HepG2 (cell line): Measurements from ENCODE around the gene HECTD4.
"Not testable (repeated sequence)": the region's sequence is repeated elsewhere in the genome, so short reads cannot be mapped to it uniquely, and the experiment has no call there.

Source experiments
- AGO1 ChIP-seq: fragments of 200-400 bp; formaldehyde crosslinking; IDR thresholded peaks from 2 replicates; pipeline ENCODE4 v1.6.1; 2017; ENCODE audit warnings: mild to moderate bottlenecking, low read depth, low read length, moderate library complexity; ENCODE audit not compliant: poor library complexity, severe bottlenecking
- ATF7 ChIP-seq, 2 experiments: fragments of 450-650 bp in 1 of 2; sonication (generic) in 1 of 2; formaldehyde crosslinking in 1 of 2; IDR thresholded peaks; 2 replicates each; pipeline versions ENCODE4 v1.4.0 to v1.6.1; 2016 to 2020; ENCODE audit warnings: antibody characterized with exemption in 1 of 2, mild to moderate bottlenecking in 1 of 2, missing genetic modification reagents in 1 of 2
- CBFB ChIP-seq: sonication (generic); formaldehyde crosslinking; IDR thresholded peaks from 2 replicates; pipeline ENCODE4 v1.4.0; 2020; ENCODE audit warnings: missing genetic modification reagents
- CHD2 ChIP-seq: IDR thresholded peaks from 2 replicates; pipeline ENCODE4 v1.6.1; 2011; ENCODE audit warnings: low read depth, low read length, improper control_type of control experiment
- CTCF ChIP-seq: sonication (generic); formaldehyde crosslinking; IDR thresholded peaks from 2 replicates; pipeline ENCODE4 v1.5.0; 2020; ENCODE audit warnings: mild to moderate bottlenecking, missing genetic modification reagents, moderate library complexity
- HDAC2 ChIP-seq: sonication (generic); formaldehyde crosslinking; IDR thresholded peaks from 2 replicates; pipeline ENCODE4 v1.4.0; 2020; ENCODE audit warnings: missing genetic modification reagents
- HNF4A ChIP-seq: sonication (generic); formaldehyde crosslinking; IDR thresholded peaks from 2 replicates; pipeline ENCODE4 v1.4.0; 2020; ENCODE audit warnings: missing genetic modification reagents
- IRF9 ChIP-seq: sonication (generic); formaldehyde crosslinking; IDR thresholded peaks from 2 replicates; pipeline ENCODE4 v1.8.0; 2022; ENCODE audit warnings: missing genetic modification reagents, mild to moderate bottlenecking, borderline replicate concordance
- MAFK ChIP-seq, 2 experiments: IDR thresholded peaks in 1 of 2; conservative IDR thresholded peaks in 1 of 2; 2 replicates each; pipeline ENCODE4 v1.6.1; 2011; ENCODE audit warnings: improper control_type of control experiment in 2 of 2, low read length in 2 of 2
- POLR2A ChIP-seq, 2 experiments: IDR thresholded peaks; 2 replicates each; pipeline ENCODE4 v1.6.1; 2011; ENCODE audit warnings: low read depth in 2 of 2, low read length in 2 of 2, mild to moderate bottlenecking in 1 of 2, moderate library complexity in 1 of 2; ENCODE audit not compliant: insufficient read depth in 1 of 2
- YEATS4 ChIP-seq: sonication (generic); formaldehyde crosslinking; IDR thresholded peaks from 2 replicates; pipeline ENCODE4 v1.4.0; 2020; ENCODE audit warnings: missing genetic modification reagents, borderline replicate concordance
- YY1 ChIP-seq: IDR thresholded peaks from 2 replicates; pipeline ENCODE4 v1.6.1; 2011; ENCODE audit warnings: low read length, low read depth, moderate library complexity, mild to moderate bottlenecking; ENCODE audit not compliant: insufficient read depth, insufficient replicate concordance
- ZZZ3 ChIP-seq: sonication (generic); formaldehyde crosslinking; IDR thresholded peaks from 2 replicates; pipeline ENCODE4 v1.4.0; 2020; ENCODE audit warnings: missing genetic modification reagents, mild to moderate bottlenecking, borderline replicate concordance
- TF ChIP-seq, protein P1 (sequence below): sonication (generic); formaldehyde crosslinking; IDR thresholded peaks from 2 replicates; pipeline ENCODE4 v1.9.0; 2021; ENCODE audit warnings: missing genetic modification reagents, borderline replicate concordance

DNA sequence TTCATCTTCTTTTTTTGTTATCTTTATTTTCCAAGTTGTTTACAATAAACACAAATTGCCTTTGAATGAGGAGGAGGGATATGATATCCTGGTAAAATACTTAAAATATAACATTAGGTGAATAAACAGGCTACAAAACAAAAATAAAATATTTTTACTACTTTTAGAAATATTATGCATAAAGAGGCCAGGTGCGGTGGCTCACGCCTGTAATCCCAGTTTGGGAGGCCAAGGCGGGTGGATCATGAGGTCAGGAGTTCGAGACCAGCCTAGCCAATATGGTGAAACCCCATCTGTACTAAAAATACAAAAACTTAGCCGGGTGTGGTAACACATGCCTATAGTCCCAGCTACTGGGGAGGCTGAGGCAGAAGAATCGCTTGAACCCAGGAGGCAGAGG is 33.3 kb downstream of the HECTD4 start:
- TF ChIP-seq HNF4A (CRISPR knock-in tag); YEATS4 (CRISPR knock-in tag); AGO1; CHD2; ZZZ3; POLR2A (IDR thresholded peaks at IDR 0.05; ENCODE audit: insufficient read depth in 1 of 2, low read depth in 2 of 2, low read length in 2 of 2); IRF9 (CRISPR knock-in tag); HDAC2; ATF7 (IDR thresholded peaks at IDR 0.05); ATF7 (CRISPR knock-in tag; IDR thresholded peaks at IDR 0.05); CTCF; MAFK (conservative IDR thresholded peaks at IDR 0.05 in 1 of 2, IDR thresholded peaks at IDR 0.05 in 1 of 2; ENCODE audit: low read length in 2 of 2); YY1; CBFB (CRISPR knock-in tag): not testable (repeated sequence)
- TF ChIP-seq, protein P1, sequence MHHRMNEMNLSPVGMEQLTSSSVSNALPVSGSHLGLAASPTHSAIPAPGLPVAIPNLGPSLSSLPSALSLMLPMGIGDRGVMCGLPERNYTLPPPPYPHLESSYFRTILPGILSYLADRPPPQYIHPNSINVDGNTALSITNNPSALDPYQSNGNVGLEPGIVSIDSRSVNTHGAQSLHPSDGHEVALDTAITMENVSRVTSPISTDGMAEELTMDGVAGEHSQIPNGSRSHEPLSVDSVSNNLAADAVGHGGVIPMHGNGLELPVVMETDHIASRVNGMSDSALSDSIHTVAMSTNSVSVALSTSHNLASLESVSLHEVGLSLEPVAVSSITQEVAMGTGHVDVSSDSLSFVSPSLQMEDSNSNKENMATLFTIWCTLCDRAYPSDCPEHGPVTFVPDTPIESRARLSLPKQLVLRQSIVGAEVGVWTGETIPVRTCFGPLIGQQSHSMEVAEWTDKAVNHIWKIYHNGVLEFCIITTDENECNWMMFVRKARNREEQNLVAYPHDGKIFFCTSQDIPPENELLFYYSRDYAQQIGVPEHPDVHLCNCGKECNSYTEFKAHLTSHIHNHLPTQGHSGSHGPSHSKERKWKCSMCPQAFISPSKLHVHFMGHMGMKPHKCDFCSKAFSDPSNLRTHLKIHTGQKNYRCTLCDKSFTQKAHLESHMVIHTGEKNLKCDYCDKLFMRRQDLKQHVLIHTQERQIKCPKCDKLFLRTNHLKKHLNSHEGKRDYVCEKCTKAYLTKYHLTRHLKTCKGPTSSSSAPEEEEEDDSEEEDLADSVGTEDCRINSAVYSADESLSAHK: not testable (repeated sequence)
